PC-3 (cell line): ENCODE measurements around the gene SLC22A1.

Experiments
- CTCF ChIP-seq: fragments of 300-600 bp; sonication (generic); conservative IDR thresholded peaks from 2 replicates; pipeline ENCODE4 v1.5.1; 2017; ENCODE audit warnings: antibody characterized with exemption, low read depth, mild to moderate bottlenecking, low read length
- EZH2phosphoT487 ChIP-seq: fragments of 300-600 bp; sonication (generic); IDR thresholded peaks from 2 replicates; pipeline ENCODE4 v1.6.1; 2018; ENCODE audit warnings: mild to moderate bottlenecking, antibody characterized with exemption, low read length, borderline replicate concordance

- no peak for TF ChIP-seq EZH2phosphoT487
- TF ChIP-seq CTCF = no peak
These were observed 52.4 kb downstream of the SLC22A1 start for GRCh38 chr6:160173806-160174527.
